HG03064 (cell line): ENCODE measurements around the gene PLA2G2F.
"Not testable (repeated sequence)": the region's sequence is repeated elsewhere in the genome, so short reads cannot be mapped to it uniquely, and the experiment has no call there.

Source experiments
- ATAC-seq: cut with Tn5 transposase; IDR thresholded peaks from one replicate; pipeline ENCODE4 v1.9.1; 2021; ENCODE audit warnings: low read depth; ENCODE audit not compliant: unreplicated experiment

PLA2G2F gene

DNA sequence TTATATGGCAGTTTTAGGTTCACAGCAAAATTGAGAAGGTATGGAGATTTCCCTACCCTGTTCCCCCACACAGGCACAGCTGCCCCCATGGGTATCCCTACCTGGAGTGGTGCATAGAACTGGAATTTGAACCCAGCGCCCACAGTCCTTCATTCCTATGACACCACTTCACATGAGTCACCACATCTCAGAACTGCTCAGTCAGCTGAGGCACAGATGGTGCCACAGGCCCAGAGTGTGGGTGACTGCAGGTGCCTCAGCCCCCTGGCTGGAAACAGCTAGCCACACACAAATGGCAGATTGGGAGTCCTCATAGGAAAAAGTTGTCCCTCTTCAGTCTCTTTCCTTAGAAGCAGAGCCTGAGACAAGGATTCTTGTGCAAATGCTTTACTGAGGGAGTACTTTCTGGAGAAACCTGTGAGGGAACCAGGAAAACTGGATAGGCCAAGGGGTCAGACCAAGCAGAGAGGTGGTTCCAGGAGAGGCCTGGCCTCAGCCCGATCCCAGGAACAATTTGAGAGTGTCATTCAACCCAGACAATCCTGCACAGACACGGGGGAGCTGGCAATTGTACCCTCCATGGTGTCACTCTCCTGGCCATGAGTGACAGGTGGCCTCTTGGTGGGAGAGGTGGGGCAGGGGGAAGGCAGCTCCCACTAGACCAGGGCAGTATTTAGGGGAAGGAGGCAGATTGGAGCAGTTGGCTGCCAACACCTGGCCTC is 26.7 kb upstream of the PLA2G2F start:
- no peak for ATAC-seq

DNA sequence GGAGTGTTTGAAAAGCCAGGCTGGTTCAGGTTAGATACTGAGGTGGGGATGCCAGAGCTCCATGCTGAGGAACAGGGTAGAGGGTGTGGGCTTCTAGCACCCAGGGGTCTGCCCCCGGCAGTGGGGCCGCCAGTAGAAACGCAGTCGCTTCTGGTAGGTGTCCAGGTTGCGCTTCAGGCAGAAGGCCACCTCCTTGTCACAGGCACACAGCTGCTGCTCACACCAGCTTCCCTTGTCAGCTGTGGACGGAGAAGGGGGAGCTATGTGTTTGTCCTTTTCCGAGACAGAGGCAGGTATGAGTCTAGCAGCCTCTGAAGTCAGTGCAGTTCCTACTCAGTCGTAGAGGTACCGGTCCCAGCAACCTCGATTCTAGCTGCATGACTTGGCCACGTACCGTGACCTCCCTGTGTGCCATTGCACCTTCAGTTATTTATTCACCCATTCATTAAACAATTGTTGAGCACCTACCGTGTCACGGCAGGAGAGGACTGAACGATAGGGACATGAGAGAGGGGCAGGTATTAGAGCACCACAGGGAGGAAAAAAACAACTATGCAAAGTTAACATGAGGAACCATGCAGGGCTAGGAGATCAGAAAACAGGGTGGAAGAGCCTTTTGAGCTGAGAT is 25.0 kb upstream of the PLA2G2F start:
- no peak for ATAC-seq

DNA sequence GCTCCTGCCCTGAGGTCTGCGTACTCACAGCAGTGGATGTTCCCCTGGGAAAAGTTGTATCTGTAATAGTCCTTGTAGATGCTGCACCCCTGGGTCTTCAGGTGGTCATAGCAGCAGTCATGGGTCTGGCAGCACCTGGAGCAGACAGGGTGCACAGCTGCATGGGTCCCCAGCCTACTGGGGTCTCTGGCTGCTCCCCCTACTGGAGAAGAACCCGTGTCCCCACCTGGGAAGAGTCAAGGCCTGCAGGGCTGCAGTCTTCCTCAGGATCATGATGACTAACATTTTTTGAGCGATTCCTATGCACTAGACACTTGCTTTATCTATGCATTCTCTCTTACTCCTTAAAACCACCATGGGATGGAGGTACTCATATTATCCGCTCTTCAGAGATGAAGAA is 23.6 kb upstream of the PLA2G2F start:
- no peak for ATAC-seq

DNA sequence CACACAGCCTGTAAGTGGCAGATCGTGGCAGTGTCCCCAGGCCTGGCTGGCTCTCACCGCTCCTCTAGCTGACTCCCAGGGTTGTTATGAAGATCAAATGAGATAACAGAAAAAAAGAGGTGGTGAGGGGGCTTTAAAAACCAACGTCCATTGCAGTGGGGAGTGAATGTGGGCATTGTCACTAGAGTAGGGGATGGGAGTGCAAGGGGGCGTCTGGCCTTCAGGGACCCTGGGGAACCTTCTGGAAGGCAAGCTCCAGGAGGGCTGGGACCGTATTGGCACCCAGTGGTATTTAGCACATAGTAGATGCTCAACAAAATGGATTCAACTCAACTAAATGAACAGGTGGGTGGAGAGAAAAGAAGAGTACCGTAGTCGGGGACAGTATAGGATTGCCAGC is 23.2 kb upstream of the PLA2G2F start:
- no peak for ATAC-seq

DNA sequence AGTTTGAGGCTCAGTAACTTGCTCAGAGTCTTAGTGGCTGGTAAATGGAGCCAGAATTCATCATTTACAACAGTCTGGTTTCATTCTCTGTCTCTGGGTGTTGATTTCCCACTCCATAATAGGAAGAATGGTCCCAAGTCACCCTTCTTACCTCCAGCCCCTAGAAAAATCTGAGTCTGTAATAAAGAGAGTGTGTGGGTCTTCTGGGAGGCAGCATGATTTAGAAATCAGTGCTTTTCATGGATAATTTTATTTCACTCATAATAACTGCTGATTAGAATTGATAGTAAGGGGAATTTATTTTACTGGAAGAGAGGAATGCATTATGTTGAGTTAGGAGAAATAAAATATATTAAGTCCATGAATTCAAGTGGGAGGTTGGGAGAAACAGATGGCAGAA is 21.9 kb upstream of the PLA2G2F start:
- ATAC-seq, result no peak

DNA sequence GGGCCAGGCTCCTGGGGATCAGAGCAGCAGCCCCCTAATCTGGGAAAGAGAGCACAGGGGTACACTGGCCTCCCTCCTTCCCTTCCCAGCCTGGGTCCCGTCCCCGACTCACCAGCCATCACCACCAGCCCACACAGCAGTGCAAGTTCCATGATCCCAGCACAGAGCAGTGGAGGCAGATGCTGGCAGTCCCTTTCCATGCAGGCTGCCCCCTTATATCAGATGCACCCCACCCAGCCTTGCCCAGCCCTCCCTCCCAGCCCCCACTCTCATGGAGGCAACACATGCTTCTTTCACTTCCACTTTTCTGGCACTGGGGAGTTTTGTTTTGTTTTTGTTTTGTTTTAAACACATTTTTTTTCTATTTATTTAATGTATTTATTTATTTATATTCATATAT is 19.8 kb upstream of the PLA2G2F start, which contains the start of gene PLA2G2D:
PLA2G2D (minus strand) TSS at position 190 of the 400 bp plus-strand sequence; CDS start at position 152, 38 bp downstream.
- no peak for ATAC-seq

DNA sequence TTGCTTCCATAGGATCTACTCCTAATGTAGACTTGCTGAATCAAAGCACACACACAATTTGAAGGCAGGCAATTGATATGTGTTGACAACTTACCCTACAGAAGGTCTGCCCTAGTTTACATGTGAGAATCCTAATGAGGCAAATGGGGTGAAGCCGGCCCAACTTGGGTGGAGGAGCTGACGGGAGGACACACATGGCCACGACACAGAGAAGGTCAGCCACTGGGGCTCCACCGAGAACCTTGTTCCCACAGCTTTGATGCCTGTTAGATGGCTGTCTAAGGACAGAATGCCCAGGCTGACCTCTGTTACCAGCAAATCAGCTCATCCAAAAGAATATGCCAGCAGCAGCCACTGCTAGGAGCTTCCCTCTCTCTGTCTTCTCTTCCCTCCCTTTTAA is 18.3 kb upstream of the PLA2G2F start:
- ATAC-seq, result no peak

DNA sequence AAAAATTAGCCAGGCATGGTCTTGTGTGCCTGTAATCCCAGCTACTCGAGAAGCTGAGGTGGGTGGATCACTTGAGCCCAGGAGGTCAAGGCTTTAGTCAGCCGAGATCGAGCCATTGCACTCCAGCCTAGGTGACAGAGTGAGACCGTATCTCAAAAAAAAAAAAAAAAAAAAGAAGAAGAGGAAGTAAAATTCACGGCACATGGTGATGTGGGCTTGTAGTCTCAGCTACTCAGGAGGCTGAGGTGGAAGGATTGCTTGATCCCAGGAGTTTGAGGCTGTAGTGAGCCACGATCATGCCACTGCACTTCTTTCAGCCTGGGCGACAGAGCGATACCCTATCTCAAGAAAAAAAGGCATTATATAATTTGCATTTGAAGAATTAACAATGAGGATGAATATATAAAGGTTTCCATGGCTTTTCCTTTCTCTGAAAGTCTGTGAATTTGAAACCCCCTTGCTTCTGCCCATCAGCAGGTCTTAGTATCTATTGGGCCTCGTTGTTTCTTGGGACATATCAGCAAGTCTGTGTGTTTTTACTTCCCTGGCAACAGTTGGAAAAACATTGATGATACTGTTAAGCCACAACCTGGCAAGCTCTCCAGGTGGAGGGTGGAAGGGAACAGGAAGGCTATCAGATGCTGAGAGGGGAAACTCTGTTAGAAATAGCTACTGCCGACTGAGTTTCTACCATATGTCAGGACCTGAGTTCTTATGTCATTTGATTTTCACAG is 15.2 kb upstream of the PLA2G2F start:
- no peak for ATAC-seq

DNA sequence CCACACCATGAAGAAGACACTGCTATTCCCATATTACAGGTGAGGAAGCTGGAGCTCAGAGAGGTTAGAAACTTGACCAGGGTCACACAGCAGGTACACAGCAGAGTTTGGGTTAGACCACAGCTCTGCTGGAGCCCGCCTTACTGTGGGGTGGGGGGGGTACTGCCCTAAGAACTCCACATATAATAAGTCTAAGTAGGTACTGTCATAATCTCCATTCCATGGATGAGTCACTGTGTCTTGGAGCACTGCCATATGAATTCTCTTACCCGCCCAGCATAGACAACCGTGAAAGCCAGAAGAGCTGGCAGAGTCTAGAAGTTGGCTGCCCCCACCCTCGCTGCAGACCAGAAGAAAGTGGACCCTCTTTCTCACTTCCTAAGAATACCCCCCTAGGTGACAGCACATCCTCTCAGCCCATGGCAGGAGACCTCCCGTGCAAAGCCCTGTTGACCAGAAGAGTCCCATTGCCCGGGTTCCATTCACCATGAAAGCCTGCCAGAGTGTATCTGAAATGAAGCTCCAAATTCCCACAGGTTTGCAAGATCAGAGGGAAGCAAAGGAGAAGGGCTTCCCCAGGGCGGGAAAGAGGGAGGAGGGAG is 14.6 kb upstream of the PLA2G2F start:
- ATAC-seq, result no peak

DNA sequence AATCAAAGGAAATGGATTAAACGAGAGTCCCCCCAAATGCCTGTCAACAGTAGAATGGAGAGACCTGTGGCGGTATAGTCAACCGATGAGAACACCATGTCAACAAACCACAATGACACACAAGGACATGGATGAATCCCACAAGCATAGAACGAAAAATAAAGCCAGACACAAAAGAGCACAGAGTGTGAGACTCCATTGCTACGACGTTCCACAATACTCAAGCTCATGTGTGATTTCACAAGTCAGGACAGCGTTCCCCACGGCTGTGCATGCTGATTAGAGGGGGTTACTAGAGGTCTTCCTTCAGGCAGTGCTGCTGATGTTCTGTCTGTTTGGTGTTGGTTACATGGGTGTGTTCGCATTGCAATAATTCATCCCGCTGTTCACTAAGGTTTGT is 14.0 kb upstream of the PLA2G2F start:
- no peak for ATAC-seq

DNA sequence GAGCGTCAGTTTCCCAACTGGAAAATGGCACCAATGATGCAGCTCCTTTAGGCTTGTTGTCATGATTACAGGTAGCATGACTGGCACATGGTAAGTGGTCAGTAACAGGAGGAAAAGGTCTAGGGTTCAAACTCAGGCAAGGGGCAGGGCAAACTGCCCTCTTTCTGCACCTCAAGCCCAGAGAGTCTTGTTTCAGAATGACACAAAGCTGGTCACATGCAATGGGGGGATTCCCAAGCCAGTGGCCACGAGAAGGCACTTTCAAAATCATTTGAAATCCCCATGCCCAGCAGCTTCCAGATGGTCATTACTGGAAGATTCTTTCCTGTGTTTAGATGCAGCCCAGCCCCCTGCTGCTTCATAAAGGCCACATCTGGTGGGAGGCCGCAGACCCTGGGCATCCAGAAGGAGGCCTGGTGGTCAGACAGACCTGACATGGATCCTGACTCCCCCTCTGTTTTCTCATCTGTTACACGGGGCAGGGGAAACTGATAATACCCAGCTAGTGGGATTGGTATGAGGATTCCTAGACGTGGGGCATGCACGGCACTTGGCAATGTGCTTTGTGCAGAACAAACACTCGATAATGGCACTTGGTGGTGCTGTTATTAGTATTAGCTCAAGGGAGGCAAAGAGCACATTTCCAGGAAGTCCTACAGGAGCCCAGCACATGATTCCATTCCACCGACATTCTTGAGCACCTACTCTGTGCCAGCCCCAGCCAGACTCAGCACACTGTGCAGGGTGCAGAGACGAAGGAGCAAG is 12.9 kb upstream of the PLA2G2F start:
- no peak for ATAC-seq

DNA sequence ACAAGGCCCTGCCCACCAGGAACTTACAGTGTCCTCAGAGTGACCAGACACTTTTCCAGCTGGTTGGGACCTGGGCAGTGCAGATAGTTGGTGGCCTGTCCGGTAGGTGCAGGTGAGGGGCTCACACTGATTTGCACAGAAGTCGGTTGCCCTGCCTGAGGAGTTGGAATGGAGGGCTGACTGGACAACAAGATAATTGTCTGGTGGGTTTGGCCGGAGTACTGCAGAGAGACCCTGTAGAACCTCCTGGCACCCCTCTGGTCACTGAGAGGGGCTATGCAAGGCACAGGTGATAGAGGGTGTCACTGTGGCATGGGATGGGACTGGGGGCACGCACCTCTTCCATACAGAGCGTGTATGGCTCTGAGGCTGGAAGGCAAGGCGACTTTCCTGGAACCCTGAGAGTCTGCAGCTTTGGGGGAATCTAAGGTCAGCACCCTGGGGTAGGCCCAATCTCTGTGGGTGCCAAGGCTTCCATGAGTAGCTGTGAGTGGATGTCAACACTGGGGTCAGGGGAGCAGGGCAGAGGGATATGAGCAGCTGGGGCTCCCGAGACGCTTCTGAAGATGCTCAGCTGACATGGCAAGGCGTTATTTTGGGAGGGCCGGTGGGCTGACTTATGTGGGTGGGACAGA is 12.2 kb upstream of the PLA2G2F start:
- ATAC-seq, result no peak

DNA sequence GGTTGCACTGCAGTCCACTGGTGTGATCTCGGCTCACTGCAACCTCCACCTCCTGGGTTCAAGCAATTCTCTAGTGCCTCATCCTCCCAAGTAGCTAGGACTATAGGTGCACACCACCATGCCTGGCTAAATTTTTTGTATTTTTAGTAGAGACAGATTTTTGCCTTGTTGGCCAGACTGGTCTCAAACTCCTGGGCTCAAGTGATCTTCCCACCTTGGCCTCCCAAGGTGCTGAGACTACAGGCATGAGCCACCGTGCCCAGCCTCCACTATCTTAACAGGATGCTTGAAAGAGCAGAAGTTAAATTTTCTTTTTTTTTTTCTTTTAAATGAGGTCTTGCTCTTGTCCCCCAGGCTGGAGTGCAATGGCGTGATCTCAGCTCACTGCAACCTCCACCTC is 8.6 kb upstream of the PLA2G2F start:
- ATAC-seq, result not testable (repeated sequence)

DNA sequence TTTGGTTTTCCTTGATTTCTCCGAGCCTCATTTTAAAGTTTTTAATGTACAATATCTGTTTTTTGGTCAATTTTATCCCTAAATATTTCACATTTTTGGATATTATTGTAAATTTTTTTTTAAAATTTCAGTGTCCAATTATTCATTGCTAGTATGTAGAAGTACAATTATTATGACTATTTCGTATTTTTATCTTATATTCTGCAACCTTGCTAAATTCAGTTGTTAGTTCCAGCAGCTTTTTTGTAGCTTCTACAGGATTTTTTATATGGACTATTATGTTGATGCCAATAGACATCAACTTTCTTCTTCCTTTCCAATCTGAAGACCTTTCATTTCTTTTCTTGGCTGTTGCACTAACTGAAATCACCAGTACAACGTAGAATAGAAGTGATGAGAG is 4.1 kb upstream of the PLA2G2F start:
- ATAC-seq, result no peak

DNA sequence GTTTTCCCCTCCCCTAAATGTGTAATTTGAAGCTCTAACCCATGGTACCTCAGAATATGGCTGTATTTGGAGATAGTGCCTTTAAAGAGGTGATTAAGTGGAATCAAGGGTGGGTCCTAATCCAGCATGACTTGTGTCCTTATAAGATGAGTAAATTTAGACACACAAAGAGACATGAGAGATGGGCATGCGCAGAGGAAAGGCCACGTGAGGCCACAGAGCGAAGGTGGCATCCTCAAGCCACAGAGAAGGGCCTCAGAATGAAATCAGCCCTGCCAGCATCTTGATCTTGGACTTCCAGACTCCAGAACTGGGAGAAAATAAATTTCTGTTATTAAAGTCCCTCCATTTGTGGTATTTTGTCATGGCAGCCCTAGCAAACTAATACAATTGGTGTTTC is 2.9 kb upstream of the PLA2G2F start:
- ATAC-seq, result no peak

DNA sequence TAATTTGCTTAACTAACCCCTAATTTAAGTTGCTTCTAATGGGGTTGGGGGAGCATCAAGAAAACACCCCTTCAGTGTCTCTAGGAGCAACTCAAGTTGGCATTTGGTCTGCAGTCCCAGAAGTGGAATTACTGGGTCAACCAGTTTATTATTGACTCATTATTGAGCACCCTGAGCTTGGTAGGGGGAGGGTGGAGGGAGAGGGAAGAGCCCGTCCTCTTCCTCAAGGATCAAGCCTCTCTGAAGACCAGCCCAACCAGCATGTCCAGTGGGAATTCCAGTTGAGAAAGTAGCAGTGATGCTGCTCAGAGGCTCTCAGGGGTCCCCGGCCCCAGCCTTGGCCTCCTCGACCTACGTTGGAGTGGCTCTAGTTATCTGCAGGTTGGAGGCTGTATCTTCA is 2.1 kb upstream of the PLA2G2F start:
- ATAC-seq, result no peak

DNA sequence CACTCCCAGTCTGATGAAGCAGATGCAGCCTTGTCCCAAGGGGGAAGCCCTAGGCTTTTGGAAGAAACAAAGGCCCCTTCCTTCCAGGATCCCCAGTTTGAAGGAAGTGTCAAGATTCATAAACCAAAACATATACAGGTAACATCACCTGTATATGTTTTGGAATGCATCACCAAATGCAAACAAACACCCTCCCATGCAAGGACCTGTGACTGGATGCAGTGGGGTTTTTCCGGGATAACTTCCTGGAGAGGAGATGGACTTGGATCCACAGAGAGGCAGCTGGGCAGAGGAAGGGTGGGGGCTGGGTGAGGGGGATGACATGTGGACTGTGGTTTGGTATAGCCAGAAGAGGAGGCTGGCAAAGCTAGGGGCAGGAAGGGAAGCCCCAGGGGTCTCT is 1.5 kb upstream of the PLA2G2F start:
- no peak for ATAC-seq

DNA sequence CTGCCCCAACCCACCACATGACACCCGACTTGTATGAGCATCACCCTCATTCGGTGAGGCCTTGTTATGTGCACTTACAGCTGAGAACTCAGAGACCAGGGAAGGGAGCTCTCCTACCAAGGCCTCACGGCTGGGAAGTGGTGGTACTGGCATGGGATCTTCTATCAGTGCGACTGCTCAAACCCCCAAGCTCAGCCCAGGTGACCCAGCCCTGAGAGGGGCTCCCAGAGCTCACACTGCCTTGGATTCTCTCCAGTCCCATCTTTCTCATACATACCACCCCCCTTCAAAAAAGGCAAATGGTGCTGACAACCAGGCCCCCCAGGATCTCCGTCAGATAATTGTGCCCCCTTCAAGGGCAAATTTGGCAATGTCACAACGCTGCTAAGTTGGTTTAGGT is 777 bp upstream of the PLA2G2F start:
- no peak for ATAC-seq

DNA sequence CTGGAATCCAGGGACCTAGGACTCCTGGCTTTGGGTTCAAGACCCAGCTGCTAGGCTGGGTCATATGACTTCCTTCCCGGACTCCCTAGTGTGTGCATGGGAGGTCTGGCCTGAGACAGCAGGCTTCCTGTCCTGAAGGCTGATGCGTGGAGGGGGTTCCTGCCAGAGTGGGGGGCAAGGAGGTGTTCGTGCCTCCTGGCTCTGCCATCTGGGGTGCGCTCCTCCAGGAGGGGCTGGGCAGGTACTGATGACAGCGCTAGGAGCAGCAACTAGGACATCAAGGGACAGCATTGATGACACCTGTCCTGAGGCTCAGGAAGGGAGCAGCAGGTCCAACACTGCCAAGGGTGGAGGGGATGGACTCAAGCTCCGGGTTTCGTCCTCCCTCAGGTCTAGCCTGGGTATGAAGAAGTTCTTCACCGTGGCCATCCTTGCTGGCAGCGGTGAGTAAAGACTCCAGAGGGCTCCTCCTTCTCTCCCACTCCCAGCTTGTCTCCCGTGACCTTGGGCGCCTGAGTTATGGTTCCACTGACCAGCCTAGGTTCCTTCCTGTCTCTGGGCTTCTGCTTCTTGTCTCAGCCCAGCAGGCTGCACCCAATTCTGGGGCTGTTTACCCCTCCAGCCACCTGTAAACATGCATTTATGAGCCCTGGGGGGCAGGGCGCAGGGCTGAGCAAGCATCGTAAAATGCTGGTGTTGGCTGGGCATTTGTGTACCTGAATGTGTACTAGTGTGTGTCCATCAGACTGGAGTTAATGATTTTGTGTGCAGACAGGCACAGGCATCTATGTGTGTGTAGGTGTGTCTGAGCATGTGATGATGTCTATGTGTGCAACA is 871 bp downstream of the PLA2G2F start:
- ATAC-seq, result no peak
